Skin epidermis (tissue), 12 donors: Measurements from ENCODE around the gene GAREM1.

Source experiments
- H3K27ac ChIP-seq, 21 experiments: fragments of 200-600 bp; sonication (generic) in 11 of 21; one replicate each; pipeline ENCODE4 v1.5.0; 2020; ENCODE audit warnings: mild to moderate bottlenecking in 3 of 21, inconsistent platforms in 2 of 21, moderate library complexity in 2 of 21
- H3K4me3 ChIP-seq, 7 experiments: fragments of 200-600 bp; sonication (generic) in 2 of 7; one replicate each; pipeline ENCODE4 v1.5.0; 2020; ENCODE audit warnings: inconsistent platforms in 2 of 7, mild to moderate bottlenecking in 2 of 7, moderate library complexity in 1 of 7

Gene GAREM1

GRCh38 chr18:32373995-32374394, 96.7 kb downstream of the GAREM1 start:
- peak overlapping the region in 16 of 21 experiments; percentile 14 to 86 (median 72) for H3K27ac ChIP-seq

GRCh38 chr18:32373505-32373904, 97.2 kb downstream of the GAREM1 start:
- peak overlapping the region in 19 of 21 experiments; percentile 16 to 86 (median 72) for H3K27ac ChIP-seq
- H3K4me3 ChIP-seq: no peak overlapping the region

More at GRCh38 chr18:32373995-32374394, 96.7 kb downstream of the GAREM1 start:
- no peak overlapping the region for H3K4me3 ChIP-seq

DNA sequence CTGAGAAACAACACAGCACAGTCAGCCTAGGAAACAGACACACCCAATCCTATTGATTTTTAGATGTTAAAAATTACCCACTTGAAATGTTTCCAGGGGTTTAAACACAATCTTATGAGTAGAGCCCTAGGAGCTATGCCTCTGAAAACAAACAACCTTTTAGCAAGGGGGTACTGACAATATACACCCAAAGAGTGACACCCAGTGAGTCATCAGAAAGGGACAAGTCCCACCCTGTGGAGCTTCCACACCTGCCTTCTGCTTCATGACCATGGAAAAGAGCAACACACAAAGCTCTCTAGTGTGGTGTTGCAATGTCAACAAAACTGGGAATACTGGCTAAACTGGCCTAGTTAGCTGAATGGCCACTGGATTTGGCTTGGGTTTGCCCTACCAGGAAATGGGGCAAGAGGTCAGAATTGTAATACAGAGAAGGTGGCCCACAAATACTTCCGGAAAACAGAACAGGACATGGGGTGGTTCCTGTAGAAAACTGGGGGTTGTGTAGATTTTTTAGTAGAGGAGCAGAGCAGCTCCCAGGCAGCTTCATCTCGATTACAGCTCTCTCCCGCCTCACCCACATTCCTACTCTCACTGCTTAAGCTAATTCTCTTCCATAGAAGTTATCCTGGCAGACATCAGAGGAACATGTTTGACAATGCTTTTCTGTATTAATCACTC, 98.2 kb downstream of the GAREM1 start:
- Histone ChIP-seq H3K27ac (peak overlapping the region in 20 of 21 experiments; percentile 13 to 86 (median 74)), H3K4me3 (no peak overlapping the region)

GRCh38 chr18:32372047-32372380, 98.7 kb downstream of the GAREM1 start:
- H3K27ac ChIP-seq: peak overlapping the region in 20 of 21 experiments; percentile 13 to 87 (median 78)
- H3K4me3 ChIP-seq: no peak overlapping the region

GRCh38 chr18:32371384-32371783, 99.3 kb downstream of the GAREM1 start:
- Histone ChIP-seq H3K27ac (peak overlapping the region in 19 of 21 experiments; percentile 44 to 87 (median 79)), H3K4me3 (no peak overlapping the region)

DNA sequence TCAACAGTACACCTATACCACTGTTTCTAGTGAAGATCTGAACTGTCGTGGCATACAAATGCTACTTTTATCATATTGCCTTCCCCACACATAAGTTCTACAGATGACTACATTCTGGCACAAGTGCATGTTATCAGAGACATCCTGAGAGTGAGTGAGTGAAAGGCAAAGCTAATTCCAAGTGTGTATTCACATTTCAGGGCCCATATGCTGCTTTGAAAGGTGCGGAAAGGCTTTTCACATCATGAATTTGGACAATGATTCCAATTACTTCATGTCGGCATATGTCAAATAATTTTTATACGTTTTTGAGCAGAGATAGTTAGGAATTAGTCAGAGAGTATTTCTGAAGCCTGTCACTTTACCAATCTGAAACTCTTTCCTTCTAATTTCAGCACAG, 101.7 kb downstream of the GAREM1 start:
- H3K4me3 ChIP-seq: no peak overlapping the region
- peak overlapping the region in 5 of 21 experiments; percentile 18 to 81 (median 73) for H3K27ac ChIP-seq

DNA sequence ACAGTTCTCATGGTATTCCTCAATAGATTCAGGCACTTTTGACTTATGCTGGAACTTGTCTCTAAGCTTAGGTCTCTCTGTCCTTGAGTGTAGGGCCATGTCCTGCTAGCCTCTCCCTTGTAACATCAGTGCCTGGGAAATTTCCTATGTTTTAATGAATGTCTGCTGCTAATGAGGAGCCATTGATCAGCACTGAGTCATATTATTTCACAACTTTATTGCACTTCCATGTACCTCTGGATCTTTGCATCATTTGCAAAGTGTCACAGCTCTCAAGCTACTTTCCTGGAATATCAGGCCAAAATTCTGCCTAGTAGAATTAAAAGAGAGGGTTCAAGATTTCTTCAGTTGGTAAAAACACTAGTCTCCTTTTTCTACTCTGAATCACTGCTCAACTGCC, 102.5 kb downstream of the GAREM1 start:
- no peak overlapping the region for H3K4me3 ChIP-seq

DNA sequence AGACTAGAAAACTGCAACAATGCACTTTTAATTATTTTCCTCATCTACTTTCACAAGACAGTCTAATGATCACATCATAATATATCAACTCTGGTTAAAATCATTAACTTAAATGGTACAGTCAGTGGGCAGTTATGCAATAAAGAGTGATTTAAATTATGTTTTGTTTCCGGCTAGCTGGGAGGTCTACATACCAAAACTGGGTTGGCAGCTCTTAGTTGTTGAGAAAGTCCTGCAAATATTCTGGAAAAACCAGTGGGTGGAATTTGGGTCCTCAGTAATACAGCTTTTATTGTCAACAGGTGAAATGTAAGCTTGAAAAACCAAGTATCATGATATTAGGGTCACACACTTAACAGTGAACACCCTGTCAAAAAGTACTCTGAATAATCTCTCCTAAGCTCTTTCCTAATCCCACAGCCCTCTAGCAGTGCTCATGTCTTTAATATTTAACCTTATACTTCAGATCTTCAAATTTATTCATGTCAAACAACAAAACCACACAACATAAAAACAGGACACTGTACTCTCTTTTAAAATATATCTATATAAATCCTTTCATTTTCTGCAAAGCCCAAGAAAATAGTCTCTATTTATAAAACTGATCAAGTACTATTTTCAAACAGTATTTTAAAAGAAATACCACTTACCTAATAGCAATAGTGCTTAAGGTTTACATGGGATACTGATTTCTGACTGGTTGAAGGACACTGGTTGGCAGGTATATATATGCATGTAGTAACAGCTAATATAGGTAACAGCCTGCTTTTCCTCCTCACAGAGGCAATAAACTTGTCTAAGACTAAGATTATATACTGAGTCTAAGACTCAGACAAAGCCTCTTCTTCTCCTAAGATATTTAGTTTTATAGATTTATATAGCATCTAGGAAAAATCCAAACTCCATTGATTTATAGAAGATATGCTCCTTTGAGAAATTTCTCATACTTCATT, 103.8 kb downstream of the GAREM1 start:
- H3K4me3 ChIP-seq: no peak overlapping the region
- H3K27ac ChIP-seq: peak overlapping the region in 14 of 21 experiments; percentile 1 to 81 (median 66)

More for the DNA sequence above, 102.5 kb downstream of the GAREM1 start:
- peak overlapping the region in 19 of 21 experiments; percentile 1 to 81 (median 65) for H3K27ac ChIP-seq

DNA sequence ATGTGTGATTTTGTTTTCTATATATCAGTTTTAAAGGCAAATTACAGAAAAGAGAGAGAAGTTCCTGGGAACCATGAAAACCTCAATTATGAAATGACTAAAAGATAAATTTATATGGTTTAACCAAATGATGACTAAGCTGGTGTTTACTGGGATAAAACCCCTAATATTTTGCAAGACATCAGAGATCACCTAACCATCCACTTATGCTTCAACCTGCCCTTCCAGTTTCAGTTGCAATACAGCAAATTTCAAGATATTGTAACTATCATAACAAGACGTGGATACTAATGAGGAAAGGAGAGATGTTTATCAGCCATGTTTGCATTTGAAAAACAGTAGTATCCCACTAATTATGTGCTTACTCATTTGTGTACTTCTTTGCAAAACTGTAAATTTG, 108.2 kb downstream of the GAREM1 start:
- Histone ChIP-seq H3K4me3 (no peak overlapping the region), H3K27ac (peak overlapping the region in 4 of 21 experiments; percentile 3 to 55 (median 32))

DNA sequence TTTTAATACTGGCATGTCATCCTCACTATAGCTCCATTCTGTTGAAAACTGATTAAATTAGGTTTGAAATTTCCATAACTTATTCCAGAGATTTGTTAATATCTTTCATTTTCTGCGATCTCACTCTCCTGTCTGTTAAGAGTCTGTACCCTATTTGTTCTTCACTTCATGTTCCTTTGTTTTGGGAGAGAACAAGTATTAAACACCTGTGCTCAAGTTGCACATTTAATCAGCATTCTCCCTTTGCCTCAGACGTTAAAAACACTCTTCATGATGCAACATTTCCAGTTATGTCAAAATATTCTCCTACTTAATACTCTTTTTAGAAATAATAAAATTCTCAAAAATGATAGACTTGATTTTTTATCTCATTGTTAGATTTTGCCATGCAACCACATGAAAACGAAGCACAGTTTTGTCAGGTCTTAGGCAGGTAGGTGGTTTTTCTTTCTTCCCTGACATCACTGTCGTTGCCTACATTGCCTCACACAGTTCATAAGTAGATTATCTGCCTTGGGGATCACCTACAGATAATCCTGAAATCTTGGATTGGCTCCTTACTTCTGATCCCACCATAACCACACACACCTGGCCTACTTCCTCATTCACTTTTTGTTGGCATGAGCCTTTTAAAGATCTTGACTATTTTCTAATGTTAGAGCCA, 109.9 kb downstream of the GAREM1 start:
- H3K4me3 ChIP-seq: no peak overlapping the region
- H3K27ac ChIP-seq: no peak overlapping the region

- no peak overlapping the region for H3K27ac ChIP-seq
Measured at GRCh38 chr18:32358529-32358928, 112.2 kb downstream of the GAREM1 start.

GRCh38 chr18:32358075-32358474, 112.6 kb downstream of the GAREM1 start:
- Histone ChIP-seq H3K27ac (no peak overlapping the region), H3K4me3 (no peak overlapping the region)

More at GRCh38 chr18:32358529-32358928, 112.2 kb downstream of the GAREM1 start:
- H3K4me3 ChIP-seq: no peak overlapping the region

- Histone ChIP-seq H3K27ac (no peak overlapping the region), H3K4me3 (no peak overlapping the region)
Measured at GRCh38 chr18:32355896-32356295, 114.8 kb downstream of the GAREM1 start.

DNA sequence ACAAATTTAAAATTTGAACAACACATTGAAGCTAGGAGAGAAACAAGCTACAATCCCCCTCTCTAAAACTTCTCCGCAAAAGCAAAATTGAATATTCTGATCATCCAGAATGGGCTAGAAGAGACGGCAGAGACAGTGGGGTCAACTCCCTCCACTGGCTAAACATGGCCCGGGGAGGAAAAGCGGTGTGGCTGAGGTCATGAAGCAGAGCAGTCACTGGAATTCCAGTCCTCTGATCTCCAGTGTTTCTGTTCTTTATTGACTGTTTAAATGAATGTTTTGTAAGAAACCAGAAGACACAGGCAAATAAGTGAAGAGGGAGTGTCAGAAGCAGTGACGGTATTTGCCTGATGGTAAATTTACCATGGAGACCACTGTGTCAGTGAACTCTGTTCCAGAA, 116.2 kb downstream of the GAREM1 start:
- Histone ChIP-seq H3K4me3 (no peak overlapping the region), H3K27ac (no peak overlapping the region)

GRCh38 chr18:32353257-32353656, 117.4 kb downstream of the GAREM1 start:
- H3K27ac ChIP-seq: no peak overlapping the region
- H3K4me3 ChIP-seq: no peak overlapping the region

DNA sequence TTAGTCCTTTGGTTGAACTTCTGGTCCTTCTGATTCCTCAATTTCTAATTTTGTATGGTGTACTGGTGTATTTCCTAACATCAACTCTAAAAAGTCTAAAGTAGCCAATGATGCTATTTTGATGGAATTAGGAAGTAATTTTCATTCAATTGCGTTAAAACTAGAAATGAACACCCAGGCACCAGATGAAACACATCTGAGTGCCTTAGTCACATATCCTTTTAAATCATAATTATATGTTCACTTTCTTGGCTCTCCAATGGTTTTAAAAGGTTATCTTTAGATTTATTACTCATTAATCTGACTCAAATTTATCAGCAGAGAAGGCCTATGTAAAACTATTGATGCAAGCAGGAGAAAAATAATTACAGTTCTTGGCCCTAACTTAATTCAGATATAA, 119.7 kb downstream of the GAREM1 start:
- Histone ChIP-seq H3K4me3 (no peak overlapping the region), H3K27ac (peak overlapping the region in 2 of 21 experiments; percentile 35 to 43)

- peak overlapping the region in 7 of 21 experiments; percentile 1 to 54 (median 17) for H3K27ac ChIP-seq
- no peak overlapping the region for H3K4me3 ChIP-seq
Measured at GRCh38 chr18:32349728-32350395, 120.8 kb downstream of the GAREM1 start.

DNA sequence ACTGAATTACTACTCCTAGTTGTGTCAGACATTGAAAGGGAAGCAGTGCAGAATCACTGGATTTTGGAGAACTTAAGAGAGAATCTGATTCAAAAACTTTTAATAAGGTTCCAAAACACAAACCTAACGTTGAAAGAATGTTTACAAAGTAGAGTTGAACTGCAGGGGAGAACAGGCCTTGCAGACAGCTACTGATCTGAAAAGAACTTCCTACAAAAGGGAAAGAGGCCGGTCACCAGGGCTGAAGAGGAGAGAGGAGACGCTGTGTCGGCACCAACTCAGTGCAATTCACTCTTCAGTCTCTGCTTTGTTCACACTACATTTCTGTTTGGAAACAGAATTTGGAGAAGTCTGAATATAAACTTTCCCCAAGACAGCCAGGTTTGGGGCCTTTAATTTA, 124.0 kb downstream of the GAREM1 start:
- Histone ChIP-seq H3K27ac (peak overlapping the region in 4 of 21 experiments; percentile 6 to 51 (median 7)), H3K4me3 (no peak overlapping the region)

DNA sequence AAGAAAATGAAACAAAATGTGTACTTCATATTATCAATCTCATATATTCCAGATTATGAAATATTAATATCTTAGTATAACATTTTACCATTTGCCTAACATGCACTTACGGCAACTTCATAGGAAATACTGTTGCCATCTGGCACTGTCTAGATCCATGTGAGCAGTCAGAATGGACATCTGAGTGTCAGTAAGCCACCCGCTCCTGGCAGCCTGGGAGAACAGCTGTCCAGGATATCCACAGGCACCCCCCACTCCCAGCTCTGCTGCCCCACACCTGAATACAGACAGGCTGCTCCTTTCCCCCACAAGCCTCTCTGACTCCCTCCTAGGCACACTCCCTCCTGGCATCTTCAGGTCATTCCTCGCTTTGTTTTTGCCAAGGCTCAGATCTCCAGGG, 127.0 kb downstream of the GAREM1 start:
- Histone ChIP-seq H3K4me3 (no peak overlapping the region), H3K27ac (no peak overlapping the region)
